HepG2 (cell line): ENCODE measurements around the gene ACBD6. TPM values are rescaled to one million over a fixed set of nuclear protein-coding genes. Genes with fewer than 3 reads are reported as not detected.

Source experiments
- DDIT3 ChIP-seq: sonication (generic); formaldehyde crosslinking; IDR thresholded peaks from 2 replicates; pipeline ENCODE4 v1.4.0; 2020; ENCODE audit warnings: mild to moderate bottlenecking, missing genetic modification reagents
- FOXO4 ChIP-seq: sonication (generic); formaldehyde crosslinking; conservative IDR thresholded peaks from 2 replicates; pipeline ENCODE4 v1.8.1; 2023; ENCODE audit warnings: missing genetic modification reagents
- MAX ChIP-seq: IDR thresholded peaks from 2 replicates; pipeline ENCODE4 v1.6.1; 2012; ENCODE audit warnings: inconsistent platforms
- MBD4 ChIP-seq: IDR thresholded peaks from 2 replicates; pipeline ENCODE4 v1.6.1; 2012; ENCODE audit warnings: low read length, inconsistent platforms, borderline replicate concordance
- MIER3 ChIP-seq: IDR thresholded peaks from 2 replicates; pipeline ENCODE4 v1.6.1; 2016; ENCODE audit warnings: missing compliant biosample characterization, borderline replicate concordance
- REXO4 ChIP-seq: sonication (generic); formaldehyde crosslinking; IDR thresholded peaks from 2 replicates; pipeline ENCODE4 v1.8.0; 2022; ENCODE audit warnings: missing genetic modification reagents, mild to moderate bottlenecking, borderline replicate concordance
- ZBTB44 ChIP-seq: sonication (generic); formaldehyde crosslinking; IDR thresholded peaks from 2 replicates; pipeline ENCODE4 v1.4.0; 2020; ENCODE audit warnings: missing genetic modification reagents
- ZBTB49 ChIP-seq: sonication (generic); formaldehyde crosslinking; IDR thresholded peaks from 2 replicates; pipeline ENCODE4 v1.4.0; 2020; ENCODE audit warnings: missing genetic modification reagents, borderline replicate concordance
- ZHX2 ChIP-seq, 2 experiments: sonication (generic) in 1 of 2; formaldehyde crosslinking in 1 of 2; IDR thresholded peaks; 2 replicates each; pipeline versions ENCODE4 v1.6.1 to v1.9.0; 2014 to 2022; ENCODE audit warnings: antibody characterized with exemption in 1 of 2, borderline replicate concordance in 1 of 2, inconsistent platforms in 1 of 2, low read depth in 1 of 2, missing genetic modification reagents in 1 of 2
- ZNF143 ChIP-seq: sonication (generic); formaldehyde crosslinking; IDR thresholded peaks from 2 replicates; pipeline ENCODE4 v1.4.0; 2020; ENCODE audit warnings: missing genetic modification reagents
- ZNF235 ChIP-seq: sonication (generic); formaldehyde crosslinking; IDR thresholded peaks from 2 replicates; pipeline ENCODE4 v1.8.1; 2023; ENCODE audit warnings: mild to moderate bottlenecking, missing genetic modification reagents, borderline replicate concordance
- ZNF343 ChIP-seq: sonication (generic); formaldehyde crosslinking; IDR thresholded peaks from 2 replicates; pipeline ENCODE4 v1.4.0; 2020; ENCODE audit warnings: mild to moderate bottlenecking, missing genetic modification reagents
- ZNF362 ChIP-seq: sonication (generic); formaldehyde crosslinking; IDR thresholded peaks from 2 replicates; pipeline ENCODE4 v1.4.0; 2020; ENCODE audit warnings: missing genetic modification reagents, mild to moderate bottlenecking, borderline replicate concordance
- polyA plus RNA-seq, 8 experiments: library from polyadenylated mRNA; depleted of rRNA in 3 of 8; stranded (reverse) in 7 of 8; unstranded in 1 of 8; fragments of >200 nt; fragmentation: Illumina TruSeq in 4 of 8; extraction: Trizol in 4 of 8; gene quantifications; 2 replicates each; pipeline versions ENCODE4 v1.2.1 to v1.2.3, GENCODE V29; 2011 to 2016; ENCODE audit warnings: low read depth in 4 of 8, missing spikeins in 1 of 8, mixed read lengths in 1 of 8; ENCODE audit not compliant: insufficient read depth in 1 of 8
- total RNA-seq, 5 experiments: library from RNA; depleted of rRNA; stranded (reverse); fragments of >200 nt; fragmentation: Illumina TruSeq; extraction: Trizol; gene quantifications; 2 replicates each; pipeline ENCODE4 v1.2.3, GENCODE V29; 2016; ENCODE audit warnings: low read depth in 1 of 5

Gene ACBD6
- total and polyA plus RNA-seq, 2 of the 13 experiments (the other 11 are each of a cell fraction or from before 2014, with no cell fraction given): 33.5 to 47.2 TPM

GRCh38 chr1:180376800-180377199 is 125.6 kb downstream of the ACBD6 start (continued):
- no peak for TF ChIP-seq ZBTB49 (CRISPR knock-in tag)
- no peak for TF ChIP-seq MAX
- no peak for TF ChIP-seq ZNF143 (CRISPR knock-in tag)
- TF ChIP-seq REXO4 (CRISPR knock-in tag): no peak
- no peak for TF ChIP-seq DDIT3 (CRISPR knock-in tag)
- TF ChIP-seq ZNF362 (CRISPR knock-in tag): no peak
- no peak for TF ChIP-seq MIER3 (CRISPR knock-in tag)
- no peak for TF ChIP-seq FOXO4 (CRISPR knock-in tag)
- no peak for TF ChIP-seq ZNF235 (CRISPR knock-in tag)
- no peak for TF ChIP-seq ZBTB44
- no peak for TF ChIP-seq ZNF343 (CRISPR knock-in tag)
- no peak for TF ChIP-seq MBD4
- no peak for TF ChIP-seq ZHX2 (IDR thresholded peaks at IDR 0.05; ENCODE audit: low read depth)
- TF ChIP-seq ZHX2 (CRISPR knock-in tag; IDR thresholded peaks at IDR 0.05; ENCODE audit: borderline replicate concordance): no peak
- TF ChIP-seq, all 625 proteins: peak for 0
